ENCODE data around the gene COG8.

The COG8 gene

GRCh38 chr16:69344171-69344570, 4.8 kb upstream of the COG8 start:
- Histone ChIP-seq H3K36me3 (ENCODE audit: control insufficient read depth, low read depth, low read length) (peaks cover 36% of the 10 kb centered on the region), H3K4me3 (ENCODE audit: low read length) (no peak overlapping the region), H3K9ac (ENCODE audit: low read length) (no peak overlapping the region), H3K27ac (ENCODE audit: low read length) (no peak overlapping the region), H3K4me1 (ENCODE audit: control insufficient read depth, low read depth, low read length) (no peaks in the 10 kb centered on the region), H3K9me3 (ENCODE audit: control insufficient read depth, low read depth, low read length) (no peaks in the 10 kb centered on the region), H3K27me3 (ENCODE audit: control insufficient read depth, insufficient read depth, low read length) (no peaks in the 10 kb centered on the region)

GRCh38 chr16:69340095-69340644, 806 bp upstream of the COG8 start:
- H3K27me3 ChIP-seq (ENCODE audit: control insufficient read depth, insufficient read depth, low read length) = no peaks in the 10 kb centered on the region
- H3K9ac ChIP-seq (ENCODE audit: low read length) = peak overlapping the region; percentile 94
- no peaks in the 10 kb centered on the region for H3K9me3 ChIP-seq (ENCODE audit: control insufficient read depth, low read depth, low read length)
- H3K27ac ChIP-seq (ENCODE audit: low read length) = peak overlapping the region; percentile 58
- peak overlapping the region; percentile 99 for H3K4me3 ChIP-seq (ENCODE audit: low read length)
- H3K36me3 ChIP-seq (ENCODE audit: control insufficient read depth, low read depth, low read length) = peaks cover 46% of the 10 kb centered on the region
- H3K4me1 ChIP-seq (ENCODE audit: control insufficient read depth, low read depth, low read length) = peaks cover 3% of the 10 kb centered on the region

- Histone ChIP-seq H3K9me3 (ENCODE audit: control insufficient read depth, low read depth, low read length) (no peaks in the 10 kb centered on the region), H3K36me3 (ENCODE audit: control insufficient read depth, low read depth, low read length) (peaks cover 53% of the 10 kb centered on the region), H3K9ac (ENCODE audit: low read length) (peak overlapping the region; percentile 94), H3K4me1 (ENCODE audit: control insufficient read depth, low read depth, low read length) (peaks cover 3% of the 10 kb centered on the region), H3K27me3 (ENCODE audit: control insufficient read depth, insufficient read depth, low read length) (no peaks in the 10 kb centered on the region), H3K4me3 (ENCODE audit: low read length) (peak overlapping the region; percentile 99), H3K27ac (ENCODE audit: low read length) (peak overlapping the region; percentile 66)
Measured at GRCh38 chr16:69338557-69339288, 641 bp downstream of the COG8 start.

- Histone ChIP-seq H3K4me3 (ENCODE audit: low read length) (no peak overlapping the region), H3K9me3 (ENCODE audit: control insufficient read depth, low read depth, low read length) (no peaks in the 10 kb centered on the region), H3K4me1 (ENCODE audit: control insufficient read depth, low read depth, low read length) (peaks cover 3% of the 10 kb centered on the region), H3K27me3 (ENCODE audit: control insufficient read depth, insufficient read depth, low read length) (no peaks in the 10 kb centered on the region), H3K9ac (ENCODE audit: low read length) (no peak overlapping the region), H3K36me3 (ENCODE audit: control insufficient read depth, low read depth, low read length) (peaks cover 44% of the 10 kb centered on the region), H3K27ac (ENCODE audit: low read length) (no peak overlapping the region)
Measured at GRCh38 chr16:69334696-69335095, 4.7 kb downstream of the COG8 start.

GRCh38 chr16:69330286-69331109, 8.9 kb downstream of the COG8 start, which contains the start of gene PDF:
Gene PDF, minus strand, starts transcription at chr16:69330588. Its CDS starts 18 bp downstream, at chr16:69330570.
- H3K4me1 ChIP-seq (ENCODE audit: control insufficient read depth, low read depth, low read length) = peaks cover 7% of the 10 kb centered on the region
- no peaks in the 10 kb centered on the region for H3K27me3 ChIP-seq (ENCODE audit: control insufficient read depth, insufficient read depth, low read length)
- peak within 1 kb of the TSS; percentile 75 for H3K9ac ChIP-seq (ENCODE audit: low read length)
- H3K36me3 ChIP-seq (ENCODE audit: control insufficient read depth, low read depth, low read length) = peaks cover 52% of the 10 kb centered on the region
- peak within 1 kb of the TSS; percentile 78 for H3K4me3 ChIP-seq (ENCODE audit: low read length)
- no peaks in the 10 kb centered on the region for H3K9me3 ChIP-seq (ENCODE audit: control insufficient read depth, low read depth, low read length)
- peak within 1 kb of the TSS; percentile 54 for H3K27ac ChIP-seq (ENCODE audit: low read length)

- Histone ChIP-seq H3K36me3 (ENCODE audit: control insufficient read depth, low read depth, low read length) (peaks cover 50% of the 10 kb centered on the region), H3K27ac (ENCODE audit: low read length) (no peak overlapping the region), H3K4me1 (ENCODE audit: control insufficient read depth, low read depth, low read length) (peaks cover 7% of the 10 kb centered on the region), H3K27me3 (ENCODE audit: control insufficient read depth, insufficient read depth, low read length) (no peaks in the 10 kb centered on the region), H3K9ac (ENCODE audit: low read length) (peak overlapping the region; percentile 75), H3K4me3 (ENCODE audit: low read length) (peak overlapping the region; percentile 78), H3K9me3 (ENCODE audit: control insufficient read depth, low read depth, low read length) (no peaks in the 10 kb centered on the region)
Measured at GRCh38 chr16:69329369-69330285, 9.7 kb downstream of the COG8 start.

- Histone ChIP-seq H3K9me3 (ENCODE audit: control insufficient read depth, low read depth, low read length) (no peaks in the 10 kb centered on the region), H3K4me1 (ENCODE audit: control insufficient read depth, low read depth, low read length) (peaks cover 7% of the 10 kb centered on the region), H3K27me3 (ENCODE audit: control insufficient read depth, insufficient read depth, low read length) (no peaks in the 10 kb centered on the region), H3K4me3 (ENCODE audit: low read length) (peak overlapping the region; percentile 78), H3K27ac (ENCODE audit: low read length) (no peak overlapping the region), H3K9ac (ENCODE audit: low read length) (no peak overlapping the region), H3K36me3 (ENCODE audit: control insufficient read depth, low read depth, low read length) (peaks cover 50% of the 10 kb centered on the region)
Measured at GRCh38 chr16:69328854-69329316, 10.5 kb downstream of the COG8 start.

GRCh38 chr16:69327585-69328310, 11.6 kb downstream of the COG8 start:
- H3K9ac ChIP-seq (ENCODE audit: low read length) = no peak overlapping the region
- H3K4me1 ChIP-seq (ENCODE audit: control insufficient read depth, low read depth, low read length) = peaks cover 7% of the 10 kb centered on the region
- no peaks in the 10 kb centered on the region for H3K27me3 ChIP-seq (ENCODE audit: control insufficient read depth, insufficient read depth, low read length)
- H3K27ac ChIP-seq (ENCODE audit: low read length) = no peak overlapping the region
- no peaks in the 10 kb centered on the region for H3K9me3 ChIP-seq (ENCODE audit: control insufficient read depth, low read depth, low read length)
- H3K4me3 ChIP-seq (ENCODE audit: low read length) = no peak overlapping the region
- peaks cover 48% of the 10 kb centered on the region for H3K36me3 ChIP-seq (ENCODE audit: control insufficient read depth, low read depth, low read length)

- H3K36me3 ChIP-seq (ENCODE audit: control insufficient read depth, low read depth, low read length) = peaks cover 55% of the 10 kb centered on the region
- H3K27ac ChIP-seq (ENCODE audit: low read length) = no peak overlapping the region
- H3K4me1 ChIP-seq (ENCODE audit: control insufficient read depth, low read depth, low read length) = peaks cover 7% of the 10 kb centered on the region
- no peak overlapping the region for H3K9ac ChIP-seq (ENCODE audit: low read length)
- H3K9me3 ChIP-seq (ENCODE audit: control insufficient read depth, low read depth, low read length) = no peaks in the 10 kb centered on the region
- H3K4me3 ChIP-seq (ENCODE audit: low read length) = no peak overlapping the region
- H3K27me3 ChIP-seq (ENCODE audit: control insufficient read depth, insufficient read depth, low read length) = no peaks in the 10 kb centered on the region
Measured at GRCh38 chr16:69326172-69326873, 13.0 kb downstream of the COG8 start.

- no peak overlapping the region for H3K27ac ChIP-seq (ENCODE audit: low read length)
- peaks cover 7% of the 10 kb centered on the region for H3K4me1 ChIP-seq (ENCODE audit: control insufficient read depth, low read depth, low read length)
- H3K9me3 ChIP-seq (ENCODE audit: control insufficient read depth, low read depth, low read length) = no peaks in the 10 kb centered on the region
- no peaks in the 10 kb centered on the region for H3K27me3 ChIP-seq (ENCODE audit: control insufficient read depth, insufficient read depth, low read length)
- H3K9ac ChIP-seq (ENCODE audit: low read length) = no peak overlapping the region
- H3K4me3 ChIP-seq (ENCODE audit: low read length) = no peak overlapping the region
- peaks cover 60% of the 10 kb centered on the region for H3K36me3 ChIP-seq (ENCODE audit: control insufficient read depth, low read depth, low read length)
Measured at GRCh38 chr16:69325784-69326171, 13.6 kb downstream of the COG8 start.
